Adrenal gland (tissue), 12 donors: Measurements from ENCODE around the gene NOP56. TPM values are rescaled to one million over a fixed set of nuclear protein-coding genes. Genes with fewer than 3 reads are reported as not detected.

Source experiments
- DNase-seq, 7 donors: peaks; one replicate each; pipeline ENCODE4 v3.0.0-alpha.2; 2019 to 2020
- H3K27ac ChIP-seq, 5 donors: fragments of 200-600 bp; sonication (generic) in 4 of 5; 1 replicate in 3 of 5; 2 replicates in 2 of 5; pipeline versions ENCODE4 v1.5.1 to v1.8.0; 2016 to 2020; ENCODE audit warnings: mild to moderate bottlenecking in 1 of 5
- H3K27me3 ChIP-seq: fragments of 200-600 bp; 2 replicates; pipeline ENCODE4 v1.8.0; 2021
- H3K36me3 ChIP-seq, 2 donors: fragments of 200-600 bp; replicated peaks in 1 of 2; 1 replicate in 1 of 2; 2 replicates in 1 of 2; pipeline versions ENCODE4 v1.5.1 to v1.8.0; 2018 to 2022
- H3K4me1 ChIP-seq, 2 donors: fragments of 200-600 bp; replicated peaks in 1 of 2; 1 replicate in 1 of 2; 2 replicates in 1 of 2; pipeline versions ENCODE4 v1.5.1 to v1.8.0; 2018 to 2021
- H3K4me3 ChIP-seq, 4 donors: fragments of 200-600 bp; sonication (generic) in 3 of 4; one replicate each; pipeline ENCODE4 v1.5.1; 2016 to 2018
- H3K9me3 ChIP-seq, 3 donors: fragments of 200-600 bp; sonication (generic) in 1 of 3; replicated peaks in 1 of 3; 1 replicate in 2 of 3; 2 replicates in 1 of 3; pipeline versions ENCODE4 v1.5.1 to v1.8.0; 2016 to 2021
- CTCF ChIP-seq, 6 experiments: fragments of 450-650 bp in 4 of 6; fragments of 200-600 bp in 2 of 6; sonication (generic) in 1 of 6; IDR thresholded peaks; 1 replicate in 5 of 6; 2 replicates in 1 of 6; pipeline versions ENCODE4 v1.5.1 to v1.8.0; 2016 to 2021; ENCODE audit warnings: antibody characterized with exemption in 6 of 6, mild to moderate bottlenecking in 2 of 6, moderate library complexity in 1 of 6
- POLR2A ChIP-seq, 2 donors: fragments of 450-650 bp; IDR thresholded peaks; one replicate each; pipeline ENCODE4 v1.6.1; 2017; ENCODE audit warnings: antibody characterized with exemption in 2 of 2, mild to moderate bottlenecking in 2 of 2, moderate library complexity in 1 of 2
- WGBS, 4 donors: extraction: QIAGEN DNeasy Blood & Tissue Kit in 2 of 4; methylation state at CpG; one replicate each; pipeline versions ENCODE4 v1.1.5 to v1.1.7; 2013 to 2017; 5-methylcytosine and 5-hydroxymethylcytosine counted together
- intact Hi-C, 2 donors: fragments of 100-400 bp; cut with DNase I; formaldehyde crosslinking; loops; one replicate each; pipeline versions ENCODE4 v1.14.1 to v1.15.0; 2022 to 2023
- microRNA counts, 2 donors: library from miRNA; unstranded; fragments of <30 nt; microRNA quantifications; one replicate each; lab custom pipeline; 2016
- microRNA-seq, 3 donors: library from miRNA; unstranded; fragments of <30 nt; microRNA quantifications; one replicate each; pipeline ENCODE4, GENCODE V29; 2017 to 2020
- polyA plus RNA-seq, 3 donors: library from polyadenylated mRNA; stranded (reverse); fragments of 200-250 nt in 2 of 3; fragments of 350-450 nt in 1 of 3; fragmentation: Illumina TruSeq in 1 of 3; extraction: RNeasy Lipid Tissue Mini Kit (QIAGEN cat#74804) in 1 of 3; gene quantifications; one replicate each; pipeline ENCODE4 v1.2.3, GENCODE V29; 2013 to 2014
- small RNA-seq, 2 donors: library from RNA; depleted of rRNA; stranded (forward); fragments of <200 nt; gene quantifications; one replicate each; pipeline ENCODE3, GENCODE V24; 2016
- total RNA-seq, 9 donors: library from RNA; depleted of rRNA in 4 of 9; stranded (reverse); fragments of >200 nt in 4 of 9; fragments of 120-200 nt in 1 of 9; fragmentation: NEBNext Ultra II Directional in 1 of 9; extraction: Animal tissue kit (Norgen Biotek cat#: 25700) in 1 of 9; gene quantifications; one replicate each; pipeline versions ENCODE4 v1.1.0 to v1.2.4, GENCODE V29; 2013 to 2023
- donor health status: healthy with polysubstance abuse.
- donor health status: Bipolar disorder and iron deficiency.
- donor health status: DM: yes; HTN: yes; CAD: no.
- donor health status: DM: no; HTN: no; CAD: no.
- donor health status: DM: no; HTN: no; CAD: no.
- donor health status: DM: yes; HTN: yes; CAD: no.

NOP56 gene
- total and polyA plus RNA-seq, 12 donors, result 52.5 to 181 (median 91.3) TPM

DNA sequence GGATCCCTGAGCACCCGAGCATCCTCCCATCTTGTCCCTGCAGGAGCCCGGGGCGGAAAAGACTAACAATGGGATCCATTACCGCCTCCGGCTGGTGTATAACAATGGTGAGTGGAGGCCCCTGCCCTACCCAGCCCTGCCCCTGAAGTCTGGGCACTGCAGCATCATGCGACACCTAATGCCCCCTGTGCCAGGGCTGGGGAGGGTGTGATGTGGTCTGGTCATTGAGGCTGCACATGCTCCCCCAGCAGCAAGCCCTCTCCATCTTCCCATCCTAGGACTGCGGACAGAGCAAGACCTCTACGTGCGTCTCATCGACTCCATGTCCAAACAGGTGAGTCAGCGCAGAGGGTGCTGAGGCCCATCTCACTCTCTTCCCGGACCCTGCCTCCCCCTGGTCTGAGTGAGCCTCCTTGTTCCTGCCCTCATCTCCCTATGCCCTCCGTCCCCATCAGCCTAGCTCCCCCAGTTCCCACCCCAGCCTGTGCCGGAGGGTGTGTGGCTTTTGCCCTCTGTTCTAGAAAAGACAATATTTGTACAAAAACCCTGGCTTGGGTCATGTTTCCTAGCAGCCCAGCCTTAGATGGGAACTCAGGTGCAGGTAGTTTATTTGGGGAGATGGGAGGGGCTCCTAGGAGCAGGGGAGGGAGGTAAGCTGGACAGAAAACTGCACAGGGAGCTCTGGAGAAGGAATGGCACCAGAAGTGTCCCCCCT is 53.7 kb downstream of the NOP56 start:
- Histone ChIP-seq H3K4me3 (no peak overlapping the region), H3K4me1 (no peaks in the 10 kb centered on the region), H3K27me3 (no peaks in the 10 kb centered on the region), H3K36me3 (no peaks in the 10 kb centered on the region), H3K27ac (no peak overlapping the region), H3K9me3 (no peaks in the 10 kb centered on the region)
- 90 to 98% (median 93%) methylated on average over 13 to 14 of the region's 14 CpGs for WGBS, 4 donors
- no peak for TF ChIP-seq CTCF (IDR thresholded peaks at IDR 0.05)
- no peak for TF ChIP-seq POLR2A (IDR thresholded peaks at IDR 0.05)
- DNase-seq, result no peak
- intact Hi-C loops, result no loop called here

- Histone ChIP-seq H3K4me3 (no peak overlapping the region), H3K36me3 (no peaks in the 10 kb centered on the region), H3K27me3 (no peaks in the 10 kb centered on the region), H3K9me3 (no peaks in the 10 kb centered on the region), H3K4me1 (no peaks in the 10 kb centered on the region), H3K27ac (no peak overlapping the region)
- DNase-seq, result no peak
- 69 to 77% (median 73%) methylated on average over 5 to 6 of the region's 6 CpGs for WGBS, 4 donors
- TF ChIP-seq CTCF (IDR thresholded peaks at IDR 0.05) (no peak), POLR2A (IDR thresholded peaks at IDR 0.05) (no peak)
- intact Hi-C loops, result no loop called here
Observed at GRCh38 chr20:2706688-2707352, 54.4 kb downstream of the NOP56 start.

- Histone ChIP-seq H3K27ac (no peak overlapping the region), H3K9me3 (no peaks in the 10 kb centered on the region), H3K4me3 (no peak overlapping the region), H3K27me3 (no peaks in the 10 kb centered on the region), H3K4me1 (no peaks in the 10 kb centered on the region), H3K36me3 (no peaks in the 10 kb centered on the region)
- intact Hi-C loops, result no loop called here
- DNase-seq, result no peak
- 73 to 88% (median 81%) methylated on average over 9 to 12 of the region's 12 CpGs for WGBS, 4 donors
- TF ChIP-seq POLR2A (IDR thresholded peaks at IDR 0.05) (no peak), CTCF (IDR thresholded peaks at IDR 0.05) (no peak)
Observed at GRCh38 chr20:2707353-2708072, 55.1 kb downstream of the NOP56 start.

MicroRNA genes within 50 kb of the gene (microRNA counts, 767-probe panel; counts per million panel counts)
- 0 counts per million in 2 donors for microRNA hsa-miR-1292 (lab: Ali Mortazavi, UCI)

Small RNAs within 50 kb of the gene (microRNA-seq; reads per million reads assigned to microRNA genes)
- gene MIR1292, result 9.5 to 11.4 (median 10.3) reads per million in 3 donors

Small RNAs within 50 kb of the gene (small RNA-seq; reads per million reads assigned to genes)
- gene SNORA51 (0 reads per million in 2 donors), gene SNORD110 (0 reads per million in 2 donors), gene SNORD56 (0 reads per million in 2 donors), gene SNORD57 (0 reads per million in 2 donors), gene SNORD86 (0 reads per million in 2 donors)

Other genes starting within 250 kb of the NOP56 start
- 100 to 1,000 TPM in 8 of 9 donors, 10 to 100 TPM in 1; 77.7 to 265 (median 162) TPM for gene SNRPB, start 181.8 kb upstream of the NOP56 start, total RNA-seq
- gene SNRPB, start 181.8 kb upstream of the NOP56 start, polyA plus RNA-seq, result 100 to 1,000 TPM in 2 of 3 donors, 10 to 100 TPM in 1; 66.2 to 192 (median 109) TPM
- gene ZNF343, start 143.7 kb upstream of the NOP56 start, total RNA-seq, result 10 to 100 TPM in 4 of 9 donors, 1 to 10 TPM in 5; 5.8 to 13.0 (median 9.4) TPM
- 10 to 100 TPM in 1 of 3 donors, 1 to 10 TPM in 2; 8.0 to 10.9 (median 9.4) TPM for gene ZNF343, start 143.7 kb upstream of the NOP56 start, polyA plus RNA-seq
- gene TMC2, start 116.1 kb upstream of the NOP56 start, total RNA-seq, result under 1 TPM in 2 of 9 donors, not detected in 7; 0.11 to 0.42 TPM
- gene TMC2, start 116.1 kb upstream of the NOP56 start, polyA plus RNA-seq, result 1 to 10 TPM in 1 of 3 donors, under 1 TPM in 2; 0.20 to 1.3 (median 0.82) TPM
- gene IDH3B, start 11.6 kb downstream of the NOP56 start, total RNA-seq, result 100 to 1,000 TPM in 7 of 9 donors, 10 to 100 TPM in 2; 79.0 to 220 (median 111) TPM
- 100 to 1,000 TPM; 101 to 113 (median 104) TPM for gene IDH3B, start 11.6 kb downstream of the NOP56 start, polyA plus RNA-seq
- 10 to 100 TPM in 4 of 9 donors, 1 to 10 TPM in 5; 2.8 to 13.3 (median 9.7) TPM for gene EBF4, start 40.1 kb downstream of the NOP56 start, total RNA-seq
- 10 to 100 TPM in 2 of 3 donors, 1 to 10 TPM in 1; 1.6 to 29.7 (median 14.1) TPM for gene EBF4, start 40.1 kb downstream of the NOP56 start, polyA plus RNA-seq
- 10 to 100 TPM in 5 of 9 donors, 1 to 10 TPM in 4; 6.1 to 21.8 (median 11.9) TPM for gene CPXM1, start 148.0 kb downstream of the NOP56 start, total RNA-seq
- 10 to 100 TPM in 2 of 3 donors, 1 to 10 TPM in 1; 2.5 to 19.7 (median 10.5) TPM for gene CPXM1, start 148.0 kb downstream of the NOP56 start, polyA plus RNA-seq
- not detected for gene C20orf141, start 162.4 kb downstream of the NOP56 start, total RNA-seq
- under 1 TPM in 1 of 3 donors, not detected in 2; 0.30 TPM for gene C20orf141, start 162.4 kb downstream of the NOP56 start, polyA plus RNA-seq
- not detected for gene TMEM239, start 163.7 kb downstream of the NOP56 start, total RNA-seq
- gene TMEM239, start 163.7 kb downstream of the NOP56 start, polyA plus RNA-seq, result under 1 TPM in 1 of 3 donors, not detected in 2; 0.08 TPM
- 10 to 100 TPM; 16.8 to 65.8 (median 46.3) TPM for gene PCED1A, start 188.0 kb downstream of the NOP56 start, total RNA-seq
- gene PCED1A, start 188.0 kb downstream of the NOP56 start, polyA plus RNA-seq, result 100 to 1,000 TPM in 2 of 3 donors, 1 to 10 TPM in 1; 9.6 to 244 (median 129) TPM
- 10 to 100 TPM; 28.1 to 45.0 (median 33.8) TPM for gene VPS16, start 188.1 kb downstream of the NOP56 start, total RNA-seq
- 100 to 1,000 TPM in 1 of 3 donors, 10 to 100 TPM in 2; 24.8 to 115 (median 99.8) TPM for gene VPS16, start 188.1 kb downstream of the NOP56 start, polyA plus RNA-seq
- 10 to 100 TPM; 33.5 to 62.5 (median 47.7) TPM for gene PTPRA, start 220.8 kb downstream of the NOP56 start, total RNA-seq
- 10 to 100 TPM; 16.3 to 94.7 (median 16.7) TPM for gene PTPRA, start 220.8 kb downstream of the NOP56 start, polyA plus RNA-seq